GM19455 (cell line): ENCODE results near the gene MYCBP.
"Not testable (repeated sequence)": the region's sequence is repeated elsewhere in the genome, so short reads cannot be mapped to it uniquely, and the experiment has no call there.

Experiments used
- ATAC-seq: cut with Tn5 transposase; IDR thresholded peaks from one replicate; pipeline ENCODE4 v1.9.1; 2021; ENCODE audit not compliant: unreplicated experiment

Gene MYCBP

DNA sequence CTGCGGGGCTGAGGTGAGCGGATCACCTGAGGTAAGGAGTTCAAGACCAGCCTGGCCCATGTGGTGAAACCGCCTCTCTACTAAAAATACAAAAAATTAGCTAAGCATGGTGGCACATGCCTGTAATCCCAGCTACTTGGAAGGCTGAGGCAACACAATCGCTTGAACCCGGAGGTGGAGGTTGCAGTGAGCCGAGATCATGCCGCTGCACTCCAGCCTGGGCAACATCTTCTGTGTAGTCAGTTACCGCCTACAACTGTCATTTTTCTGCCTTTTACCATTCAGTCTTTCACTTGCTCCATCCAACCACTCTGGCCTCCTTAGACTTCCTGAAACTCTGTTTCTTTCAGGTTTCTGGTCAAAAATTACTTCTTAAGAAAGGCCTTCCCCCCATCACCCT is 2.2 kb downstream of the MYCBP start:
- no peak for ATAC-seq

- no peak for ATAC-seq
Measured at GRCh38 chr1:38867208-38867607, 5.9 kb downstream of the MYCBP start.

DNA sequence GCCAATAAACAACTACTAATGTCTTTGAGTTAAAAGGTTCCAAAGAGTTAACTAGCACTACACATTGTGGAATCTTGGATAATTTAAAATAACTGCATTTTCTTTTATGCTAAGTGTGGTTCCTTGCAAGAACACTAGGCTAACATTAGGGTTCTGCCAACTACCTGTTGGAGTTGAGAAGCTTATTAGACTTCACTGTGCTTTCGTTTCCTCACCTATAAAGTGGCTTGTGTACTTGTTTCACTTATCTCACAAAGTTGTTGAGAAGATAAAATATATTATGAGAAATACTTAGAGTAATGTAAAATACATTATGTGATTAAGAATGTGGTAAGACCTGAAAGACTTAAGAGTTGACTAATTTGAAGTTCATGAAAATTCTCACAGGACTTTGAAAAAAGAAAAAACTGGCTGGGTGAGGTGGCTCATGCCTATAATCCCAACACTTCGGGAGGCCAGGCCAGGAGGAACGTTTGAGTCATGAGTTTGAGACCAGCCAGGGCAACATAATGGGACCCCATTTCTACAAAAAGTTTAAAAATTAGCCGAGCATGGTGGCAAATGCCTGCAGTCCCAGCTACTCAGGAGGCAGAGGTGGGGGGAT is 7.9 kb downstream of the MYCBP start:
- ATAC-seq: no peak

- ATAC-seq: no peak
Measured at GRCh38 chr1:38860454-38860795, 12.7 kb downstream of the MYCBP start.

DNA sequence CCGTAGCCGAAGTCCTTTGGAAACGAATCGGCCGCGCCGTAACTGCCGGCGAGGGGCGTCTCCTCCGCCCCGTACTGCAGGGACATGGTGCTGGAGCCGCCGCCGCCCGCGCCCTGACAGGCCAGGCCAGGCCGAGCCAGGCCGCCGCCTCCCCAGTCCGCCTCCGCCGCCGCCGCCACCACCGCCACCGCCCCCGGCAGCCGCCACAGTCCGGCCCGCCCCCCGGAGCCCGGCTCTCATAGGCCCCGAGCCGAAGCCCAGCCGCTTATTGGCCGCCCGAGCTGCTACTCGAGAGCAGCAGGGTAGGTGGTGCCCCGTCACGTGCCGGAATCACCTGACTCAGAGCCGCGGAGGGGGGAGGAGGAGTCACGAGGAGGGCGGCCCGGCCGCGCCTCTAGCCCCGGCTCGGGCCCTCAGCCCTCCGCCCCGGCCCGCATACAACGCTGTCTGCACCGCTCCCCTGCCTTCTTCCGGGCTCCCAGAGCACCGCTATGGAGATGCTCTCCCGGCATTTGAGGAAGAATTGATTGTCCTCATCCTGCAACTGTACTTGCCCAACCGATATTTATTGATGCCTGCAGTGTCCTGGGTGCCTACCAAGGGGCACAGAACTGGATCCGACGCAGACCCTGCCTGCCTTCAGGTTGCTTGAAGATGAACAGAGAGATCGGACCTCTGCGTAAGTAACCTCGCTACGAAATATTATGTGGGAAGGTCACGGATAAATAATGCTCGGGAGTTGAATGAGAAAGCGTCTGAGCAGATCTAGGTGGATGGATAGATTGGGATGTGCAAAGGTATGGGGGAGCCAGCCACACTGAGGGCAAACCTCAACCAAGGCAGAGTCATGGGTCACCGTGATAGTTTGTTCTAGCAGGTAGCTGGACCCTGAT is 13.3 kb downstream of the MYCBP start, which contains the start of gene RRAGC:
Gene RRAGC (minus strand): TSS at position 212 of the 893 bp plus-strand sequence. CDS start 126 bp downstream, at position 86.
- peak; percentile 93 for ATAC-seq

GRCh38 chr1:38858833-38859560 is 14.2 kb downstream of the MYCBP start:
- ATAC-seq: peak; percentile 36

DNA sequence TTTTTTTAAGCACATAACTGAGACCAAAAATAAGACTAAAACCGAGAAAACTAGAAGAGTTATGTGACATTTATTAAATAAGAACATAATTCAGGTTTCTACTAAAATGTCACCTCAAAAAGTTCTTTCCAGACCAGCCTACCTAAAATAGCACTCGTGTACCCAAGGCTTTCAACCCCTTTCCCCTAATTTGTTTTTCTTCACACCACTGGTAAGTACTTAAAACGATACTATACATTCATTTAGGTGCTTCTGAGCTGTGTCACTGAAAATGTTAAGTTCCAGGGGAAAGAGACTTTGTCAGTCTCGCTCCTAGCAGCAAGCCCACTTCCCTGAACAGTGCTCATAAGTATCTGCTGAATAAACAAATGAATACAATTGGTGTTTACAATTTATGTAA is 20.4 kb downstream of the MYCBP start:
- ATAC-seq: no peak

DNA sequence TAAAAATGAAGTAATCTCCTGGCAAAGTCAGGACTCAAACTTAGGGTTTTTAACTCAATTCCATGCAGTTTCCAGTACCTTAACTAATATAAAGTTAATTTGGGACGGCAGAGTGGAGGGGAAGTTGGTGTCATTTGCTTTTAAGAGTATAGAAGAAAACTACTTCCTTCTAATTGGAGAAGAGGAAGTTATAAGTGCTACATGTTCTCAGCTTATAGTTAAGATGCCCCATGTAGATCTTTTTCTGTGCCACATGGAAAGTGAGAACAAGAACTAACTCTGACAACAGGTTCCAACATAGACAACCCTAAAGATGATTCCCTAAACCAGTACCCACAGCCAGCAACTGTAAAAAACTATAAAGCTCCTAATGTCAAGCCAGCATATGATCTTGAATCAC is 25.1 kb downstream of the MYCBP start:
- ATAC-seq: no peak

DNA sequence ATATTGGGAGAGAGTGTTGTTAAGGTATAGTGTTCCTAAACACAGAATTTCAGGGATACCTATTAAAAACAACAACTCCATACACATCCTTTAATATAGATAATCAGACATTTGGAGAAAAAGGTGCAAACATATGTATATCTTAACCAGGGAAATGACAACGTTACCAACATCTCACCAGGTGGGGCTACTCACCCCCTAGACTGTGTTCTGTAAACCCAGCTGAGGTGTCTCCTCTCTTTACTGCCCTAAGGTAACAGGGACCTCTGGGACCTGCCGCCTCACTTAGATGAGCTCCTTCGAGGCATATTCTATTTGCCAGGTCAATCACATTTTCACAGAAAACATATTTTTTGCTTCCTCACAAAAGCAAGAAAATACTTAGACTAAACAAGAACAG is 26.9 kb downstream of the MYCBP start:
- no peak for ATAC-seq

- not testable (repeated sequence) for ATAC-seq
Measured at GRCh38 chr1:38845088-38845487, 28.1 kb downstream of the MYCBP start.

DNA sequence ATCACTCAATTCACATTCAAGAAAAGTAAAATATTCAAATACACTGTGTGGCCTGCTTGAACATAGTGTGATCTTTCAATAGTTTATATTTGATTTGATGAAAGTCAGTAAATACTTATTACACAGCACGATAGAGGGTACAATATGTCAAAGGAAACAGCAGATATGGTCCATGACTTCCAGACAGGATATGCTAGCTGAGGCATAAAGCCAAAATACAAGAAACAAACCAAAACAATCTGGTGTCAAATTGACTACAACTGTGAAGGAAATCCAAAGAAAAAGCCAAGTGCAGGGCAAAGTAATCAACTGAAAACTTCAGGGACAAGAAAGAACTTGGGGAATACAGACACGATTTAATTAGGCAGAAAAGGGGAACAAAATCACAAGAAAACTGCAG is 32.9 kb downstream of the MYCBP start:
- ATAC-seq: no peak

- no peak for ATAC-seq
Measured at GRCh38 chr1:38839363-38839762, 33.8 kb downstream of the MYCBP start.

DNA sequence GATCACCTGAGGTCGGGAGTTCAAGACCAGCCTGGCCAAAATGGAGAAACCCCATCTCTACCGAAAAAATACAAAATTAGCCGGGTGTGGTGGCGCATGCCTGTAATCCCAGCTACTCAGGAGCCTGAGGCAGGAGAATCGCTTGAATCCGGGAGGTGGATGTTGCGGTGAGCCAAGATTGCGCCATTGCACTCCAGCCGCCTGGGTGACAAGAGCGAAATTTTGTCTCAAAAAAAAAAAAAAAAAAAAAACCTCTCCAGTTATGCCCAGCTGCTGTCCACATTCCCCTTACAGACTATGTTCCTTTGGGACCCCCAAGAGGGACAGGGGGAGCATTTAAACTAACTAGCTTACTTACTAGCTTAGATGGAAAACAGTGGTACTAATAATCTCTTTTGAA is 36.8 kb downstream of the MYCBP start:
- ATAC-seq: not testable (repeated sequence)

GRCh38 chr1:38834937-38835827 is 38.0 kb downstream of the MYCBP start:
- no peak for ATAC-seq

DNA sequence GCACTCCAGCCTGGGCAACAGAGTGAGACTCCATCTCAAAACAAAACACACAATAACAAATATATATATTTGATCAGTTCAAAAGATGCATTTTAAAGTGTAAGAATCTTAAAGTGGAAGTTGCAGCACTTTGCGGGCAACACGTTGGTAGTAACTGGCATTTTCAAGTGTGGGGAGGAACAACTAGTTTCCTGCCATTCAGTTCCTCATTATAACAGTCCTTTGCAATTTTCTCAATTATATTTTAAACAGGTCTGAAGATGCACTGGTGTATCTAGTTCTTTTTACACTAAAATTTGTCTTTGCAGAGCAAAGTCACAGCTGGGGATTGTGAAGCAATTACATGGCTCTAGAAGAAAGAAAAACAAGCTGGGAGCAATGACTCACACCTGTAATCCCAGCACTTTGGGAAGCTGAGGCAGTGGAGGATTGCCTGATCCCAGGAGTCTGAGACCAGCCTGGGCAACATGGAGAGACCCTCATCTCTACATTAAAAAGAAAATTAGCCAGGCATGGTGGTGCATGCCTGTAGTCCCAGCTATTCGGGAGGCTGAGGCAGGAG is 38.8 kb downstream of the MYCBP start:
- ATAC-seq: no peak

DNA sequence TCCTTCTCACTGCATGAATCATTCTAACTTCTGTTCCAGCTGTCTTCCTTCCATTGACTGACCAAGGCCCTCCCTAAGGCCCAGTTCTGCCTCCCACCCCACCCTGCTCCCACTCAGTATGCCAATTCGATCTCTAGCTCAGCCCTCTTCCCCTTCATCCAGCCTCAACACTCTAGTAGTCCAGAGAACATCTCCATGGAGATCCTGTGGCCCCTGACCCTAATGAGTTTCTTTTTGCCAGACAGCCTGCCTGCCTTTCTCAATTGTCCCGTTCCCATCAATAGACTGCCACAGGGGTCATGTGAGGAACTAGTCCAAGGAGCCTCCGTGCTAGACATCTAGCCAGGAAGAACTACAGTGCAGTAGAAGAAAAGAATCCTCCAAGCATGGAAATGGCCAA is 40.0 kb downstream of the MYCBP start:
- no peak for ATAC-seq

DNA sequence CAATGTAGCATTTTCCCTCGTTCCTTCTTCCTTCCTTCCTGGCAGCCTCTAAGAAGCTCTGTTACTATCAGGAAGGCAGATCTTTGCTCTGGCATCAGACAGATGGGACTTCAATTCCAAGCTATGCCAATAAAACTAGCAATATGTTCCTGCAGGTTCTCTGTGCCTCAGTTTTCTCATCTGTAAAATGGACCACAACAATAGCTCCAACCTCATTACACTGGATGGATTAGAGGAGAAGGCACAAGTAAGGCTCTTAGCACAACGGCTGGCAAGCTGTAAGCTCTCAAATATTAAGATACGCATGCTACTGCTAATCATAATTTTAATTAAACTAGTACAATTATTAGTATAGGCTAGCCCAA is 40.8 kb downstream of the MYCBP start:
- ATAC-seq: no peak

DNA sequence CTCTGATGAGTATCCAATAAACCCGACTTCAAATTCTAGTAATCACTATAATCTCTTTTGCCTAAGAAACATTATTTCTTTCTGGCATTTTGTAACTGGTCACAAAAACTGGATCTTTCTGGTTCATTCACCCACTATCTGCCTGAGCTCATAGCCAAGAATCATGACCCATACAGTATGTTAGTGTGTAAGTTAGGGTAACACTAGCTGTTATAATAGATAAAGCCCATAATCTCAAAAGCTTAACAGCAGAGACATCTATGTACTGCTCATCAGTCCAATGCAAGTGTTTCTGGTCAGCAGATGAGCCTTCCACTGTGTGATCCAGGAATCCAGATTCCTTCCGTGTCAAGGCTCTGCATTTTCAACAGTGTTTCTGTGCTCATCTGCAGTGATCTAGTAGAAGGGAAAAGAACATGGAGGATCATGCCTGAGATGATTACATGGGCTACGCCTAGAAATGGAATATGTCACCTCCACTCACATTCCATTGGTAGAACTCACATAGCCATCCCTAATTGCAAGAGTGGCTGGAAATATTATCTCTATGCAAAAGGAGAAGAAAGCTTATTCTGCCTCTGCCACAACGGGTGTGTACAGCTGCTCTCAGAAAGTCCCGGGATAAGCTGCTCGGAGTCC is 41.3 kb downstream of the MYCBP start:
- no peak for ATAC-seq

GRCh38 chr1:38829368-38829767 is 43.8 kb downstream of the MYCBP start:
- ATAC-seq: no peak

- no peak for ATAC-seq
Measured at GRCh38 chr1:38827318-38827717, 45.8 kb downstream of the MYCBP start.
